ENCODE data around the gene CADPS.

CADPS gene

DNA sequence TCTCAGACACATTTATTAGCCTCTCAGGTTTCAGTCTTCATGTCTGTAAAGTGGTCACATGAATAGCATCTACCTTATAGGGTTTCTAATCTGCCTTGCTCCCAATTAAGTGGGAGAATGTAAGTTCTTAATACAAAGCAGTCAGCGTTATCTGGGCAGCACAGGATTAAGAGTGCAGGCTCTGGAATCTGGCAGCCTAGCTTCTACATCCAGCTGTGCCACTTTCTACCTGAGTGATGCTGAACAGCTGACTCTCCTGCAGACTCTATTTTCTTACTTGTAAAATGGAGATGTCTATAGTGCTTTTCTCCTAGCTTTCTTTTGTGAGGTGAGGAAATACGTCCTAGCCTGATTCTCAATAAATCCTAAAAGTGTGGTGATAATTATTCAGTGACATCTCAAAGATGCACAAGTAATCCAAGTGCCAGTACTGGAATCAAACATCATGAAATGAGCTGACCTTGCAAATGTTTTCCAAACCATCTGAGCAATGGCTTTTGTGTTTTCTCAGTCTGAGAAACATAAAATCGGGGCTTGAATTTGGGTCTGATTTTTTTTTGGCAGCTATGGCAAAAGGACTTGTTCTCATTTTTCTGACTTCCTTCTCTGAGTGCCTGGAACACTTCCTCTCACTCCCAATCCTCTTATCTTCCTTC is 269.7 kb downstream of the CADPS start:
- no peak for ATAC-seq
- TF ChIP-seq BACH2 (CRISPR knock-in tag; IDR thresholded peaks at IDR 0.05; ENCODE audit: borderline replicate concordance): no peak
- TF ChIP-seq ZFP3 (CRISPR knock-in tag; IDR thresholded peaks at IDR 0.05): no peak
- TF ChIP-seq RARB (CRISPR knock-in tag; IDR thresholded peaks at IDR 0.05): no peak
- TF ChIP-seq ESRRG (CRISPR knock-in tag; IDR thresholded peaks at IDR 0.05): no peak
- no peak for TF ChIP-seq ZNF70 (CRISPR knock-in tag; IDR thresholded peaks at IDR 0.05)
- no peak for TF ChIP-seq ARNTL (CRISPR knock-in tag; IDR thresholded peaks at IDR 0.05; ENCODE audit: borderline replicate concordance, low read depth)
- no peak for TF ChIP-seq TSHZ2 (CRISPR knock-in tag; IDR thresholded peaks at IDR 0.05)

DNA sequence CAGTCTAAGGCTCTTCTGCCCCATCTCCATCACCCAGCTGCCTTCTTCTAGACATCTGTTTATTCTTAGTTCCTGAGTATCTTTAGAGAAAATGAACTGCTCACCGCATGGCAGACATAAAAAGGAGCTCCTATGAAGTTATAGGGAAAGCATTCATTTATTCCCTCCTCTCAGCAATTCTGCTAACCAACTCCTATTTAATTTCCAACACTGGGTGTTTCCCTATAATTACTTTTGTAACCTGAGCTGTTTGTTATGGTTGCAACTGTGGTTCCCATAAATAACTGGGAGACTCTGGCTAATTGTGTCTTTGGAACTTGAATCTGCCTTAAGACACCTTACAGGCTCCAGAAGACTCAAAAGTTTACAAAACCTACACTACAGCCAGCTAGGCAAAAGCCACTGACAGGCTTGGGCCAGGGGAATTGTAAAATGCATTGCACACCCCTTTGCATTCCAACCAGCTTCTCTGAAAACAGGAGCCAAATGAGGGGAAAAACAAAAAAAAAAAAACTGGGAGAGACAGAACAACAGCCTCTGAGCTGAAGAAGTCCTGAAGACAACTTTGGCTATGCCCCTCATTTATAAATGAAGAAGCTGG is 270.4 kb downstream of the CADPS start:
- peak; percentile 17 for ATAC-seq
- TF ChIP-seq, protein P1, sequence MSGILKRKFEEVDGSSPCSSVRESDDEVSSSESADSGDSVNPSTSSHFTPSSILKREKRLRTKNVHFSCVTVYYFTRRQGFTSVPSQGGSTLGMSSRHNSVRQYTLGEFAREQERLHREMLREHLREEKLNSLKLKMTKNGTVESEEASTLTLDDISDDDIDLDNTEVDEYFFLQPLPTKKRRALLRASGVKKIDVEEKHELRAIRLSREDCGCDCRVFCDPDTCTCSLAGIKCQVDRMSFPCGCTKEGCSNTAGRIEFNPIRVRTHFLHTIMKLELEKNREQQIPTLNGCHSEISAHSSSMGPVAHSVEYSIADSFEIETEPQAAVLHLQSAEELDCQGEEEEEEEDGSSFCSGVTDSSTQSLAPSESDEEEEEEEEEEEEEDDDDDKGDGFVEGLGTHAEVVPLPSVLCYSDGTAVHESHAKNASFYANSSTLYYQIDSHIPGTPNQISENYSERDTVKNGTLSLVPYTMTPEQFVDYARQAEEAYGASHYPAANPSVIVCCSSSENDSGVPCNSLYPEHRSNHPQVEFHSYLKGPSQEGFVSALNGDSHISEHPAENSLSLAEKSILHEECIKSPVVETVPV (CRISPR knock-in tag; IDR thresholded peaks at IDR 0.05): no peak
- TF ChIP-seq TSHZ2 (CRISPR knock-in tag; IDR thresholded peaks at IDR 0.05) (no peak), BACH2 (CRISPR knock-in tag; IDR thresholded peaks at IDR 0.05; ENCODE audit: borderline replicate concordance) (no peak), ZC3H10 (CRISPR knock-in tag; IDR thresholded peaks at IDR 0.05) (no peak), ZFP3 (CRISPR knock-in tag; IDR thresholded peaks at IDR 0.05) (no peak), RARB (CRISPR knock-in tag; IDR thresholded peaks at IDR 0.05) (no peak), CSDC2 (CRISPR knock-in tag; IDR thresholded peaks at IDR 0.05) (no peak), PATZ1 (CRISPR knock-in tag; IDR thresholded peaks at IDR 0.05; ENCODE audit: borderline replicate concordance) (no peak), TOX (CRISPR knock-in tag; IDR thresholded peaks at IDR 0.05; ENCODE audit: borderline replicate concordance) (no peak)

GRCh38 chr3:62604298-62604697 is 270.9 kb downstream of the CADPS start:
- no peak for TF ChIP-seq ZNF8 (CRISPR knock-in tag; IDR thresholded peaks at IDR 0.05)
- no peak for TF ChIP-seq ZFP3 (CRISPR knock-in tag; IDR thresholded peaks at IDR 0.05)
- no peak for TF ChIP-seq BACH2 (CRISPR knock-in tag; IDR thresholded peaks at IDR 0.05; ENCODE audit: borderline replicate concordance)
- ATAC-seq: peak; percentile 37

DNA sequence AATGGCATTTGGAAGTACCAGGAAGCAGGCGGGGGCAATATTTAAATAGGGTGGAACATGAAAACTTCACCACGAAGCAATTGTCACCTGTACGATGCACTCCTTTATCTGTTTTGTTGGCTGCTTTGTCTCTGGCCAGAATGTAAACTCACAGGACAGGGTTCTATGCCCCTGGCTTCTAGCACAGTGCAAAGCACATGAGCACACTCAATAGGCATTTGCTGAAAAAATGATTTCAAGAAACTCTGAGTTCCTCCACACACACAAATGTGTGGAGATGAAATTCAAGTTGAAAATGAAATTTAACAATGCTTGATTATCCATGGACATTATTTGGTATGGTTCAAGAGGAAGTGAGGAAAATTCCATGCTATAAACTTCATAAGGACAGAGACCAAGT is 272.2 kb downstream of the CADPS start:
- TF ChIP-seq TOX (CRISPR knock-in tag; IDR thresholded peaks at IDR 0.05; ENCODE audit: borderline replicate concordance) (no peak), ARNTL (CRISPR knock-in tag; IDR thresholded peaks at IDR 0.05; ENCODE audit: borderline replicate concordance, low read depth) (no peak), ZNF565 (CRISPR knock-in tag; conservative IDR thresholded peaks at IDR 0.05; ENCODE audit: low read depth) (no peak), ESRRG (CRISPR knock-in tag; IDR thresholded peaks at IDR 0.05) (no peak), RARB (CRISPR knock-in tag; IDR thresholded peaks at IDR 0.05) (no peak), ZNF8 (CRISPR knock-in tag; IDR thresholded peaks at IDR 0.05) (no peak), SNAI2 (CRISPR knock-in tag; IDR thresholded peaks at IDR 0.05) (no peak), CSDC2 (CRISPR knock-in tag; IDR thresholded peaks at IDR 0.05) (no peak), TCF4 (CRISPR knock-in tag; IDR thresholded peaks at IDR 0.05; ENCODE audit: borderline replicate concordance) (no peak)
- TF ChIP-seq, protein P1 (CRISPR knock-in tag; IDR thresholded peaks at IDR 0.05): no peak
- peak; percentile 22; the same call in 2 of the 3 replicates for ATAC-seq
